ENCODE data around the gene OGFOD3.

GRCh38 chr17:82373731-82374625 lies 44.4 kb downstream of the OGFOD3 start:
- no peak for TF ChIP-seq EZH2 (IDR thresholded peaks at IDR 0.05; ENCODE audit: borderline replicate concordance, low read length)
- TF ChIP-seq CTCF (conservative IDR thresholded peaks at IDR 0.05 in 1 of 2, IDR thresholded peaks at IDR 0.05 in 1 of 2; ENCODE audit: extremely low read depth in 1 of 2, insufficient read depth in 1 of 2, low read depth in 1 of 2, low read length in 2 of 2), result no peak

Data from mammary epithelial cell (primary cell).